Measurements from ENCODE around the gene ZNF496.
"Not testable (repeated sequence)": the region's sequence is repeated elsewhere in the genome, so short reads cannot be mapped to it uniquely, and the experiment has no call there.

Gene ZNF496

DNA sequence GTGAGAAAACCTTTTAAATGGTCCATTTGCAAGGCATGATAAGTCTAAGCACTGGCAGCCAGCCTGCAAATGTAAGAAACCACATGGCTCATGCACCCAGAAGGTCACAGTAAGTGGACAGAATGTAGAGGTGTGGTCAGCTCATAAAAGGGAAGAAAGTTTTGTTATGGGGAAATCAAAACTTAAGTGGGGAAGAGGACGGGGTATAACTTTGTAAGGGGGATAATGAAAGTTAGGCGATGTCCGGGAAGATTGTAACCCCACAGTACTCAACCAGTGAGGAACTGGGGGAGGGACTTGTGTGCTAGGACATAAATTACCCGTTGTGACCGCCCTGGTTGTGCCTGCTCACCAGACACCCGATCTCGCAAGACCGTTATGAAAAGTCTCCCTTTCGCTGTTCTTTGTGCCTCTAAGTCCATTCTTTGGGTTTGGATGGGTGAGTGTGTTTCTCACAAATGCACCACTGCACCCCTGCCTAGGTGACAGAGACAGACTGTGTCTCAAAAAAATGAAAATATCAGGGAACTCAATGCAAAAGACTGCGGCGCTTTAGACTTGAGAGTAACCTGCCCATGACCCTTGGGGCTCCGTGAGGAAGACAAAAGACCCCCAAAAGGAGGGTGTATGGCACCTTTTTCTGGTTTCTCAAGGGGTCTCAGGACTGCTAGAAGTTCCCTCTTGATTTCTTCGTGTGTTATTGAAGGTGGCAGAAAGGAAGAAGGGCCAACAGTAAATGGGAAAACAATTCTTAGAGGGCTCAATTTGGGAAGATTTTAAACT lies 28.6 kb upstream of the ZNF496 start:
- TF ChIP-seq, protein P1, sequence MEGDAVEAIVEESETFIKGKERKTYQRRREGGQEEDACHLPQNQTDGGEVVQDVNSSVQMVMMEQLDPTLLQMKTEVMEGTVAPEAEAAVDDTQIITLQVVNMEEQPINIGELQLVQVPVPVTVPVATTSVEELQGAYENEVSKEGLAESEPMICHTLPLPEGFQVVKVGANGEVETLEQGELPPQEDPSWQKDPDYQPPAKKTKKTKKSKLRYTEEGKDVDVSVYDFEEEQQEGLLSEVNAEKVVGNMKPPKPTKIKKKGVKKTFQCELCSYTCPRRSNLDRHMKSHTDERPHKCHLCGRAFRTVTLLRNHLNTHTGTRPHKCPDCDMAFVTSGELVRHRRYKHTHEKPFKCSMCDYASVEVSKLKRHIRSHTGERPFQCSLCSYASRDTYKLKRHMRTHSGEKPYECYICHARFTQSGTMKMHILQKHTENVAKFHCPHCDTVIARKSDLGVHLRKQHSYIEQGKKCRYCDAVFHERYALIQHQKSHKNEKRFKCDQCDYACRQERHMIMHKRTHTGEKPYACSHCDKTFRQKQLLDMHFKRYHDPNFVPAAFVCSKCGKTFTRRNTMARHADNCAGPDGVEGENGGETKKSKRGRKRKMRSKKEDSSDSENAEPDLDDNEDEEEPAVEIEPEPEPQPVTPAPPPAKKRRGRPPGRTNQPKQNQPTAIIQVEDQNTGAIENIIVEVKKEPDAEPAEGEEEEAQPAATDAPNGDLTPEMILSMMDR (IDR thresholded peaks at IDR 0.05; ENCODE audit: low read depth, low read length, missing control alignments) = no peak

DNA sequence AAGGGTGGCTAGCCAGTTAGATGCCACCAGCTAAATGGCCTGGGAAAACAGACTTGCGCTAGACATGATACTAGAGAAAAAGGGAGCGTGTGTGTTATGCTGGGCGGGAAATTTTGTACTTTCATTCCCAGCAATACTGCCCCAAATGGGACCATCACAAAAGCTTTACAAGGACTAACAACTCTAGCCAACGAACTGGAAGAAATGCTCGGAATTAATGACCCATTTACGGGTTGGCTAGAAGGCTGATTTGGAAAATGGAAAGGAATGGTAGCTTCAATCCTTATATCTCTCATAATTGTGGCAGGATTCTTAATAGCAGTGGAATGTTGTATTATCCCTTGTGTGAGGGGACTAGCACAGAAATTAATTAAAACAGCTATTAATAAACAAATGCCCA lies 27.9 kb upstream of the ZNF496 start:
- Histone ChIP-seq H3K27ac (no peak overlapping the region), H3K36me3 (replicated peaks) (no peaks in the 10 kb centered on the region), H3K27me3 (replicated peaks) (no peaks in the 10 kb centered on the region), H3K4me3 (ENCODE audit: low read depth, low read length) (no peak overlapping the region)
- DNase-seq = no peak
- in situ Hi-C loops (cut with HindIII; ENCODE audit: low pct_ligation_motif_present, low sequenced_read_pairs) = no loop called here
- TF ChIP-seq, protein P1 (IDR thresholded peaks at IDR 0.05; ENCODE audit: low read depth, low read length, missing control alignments) = no peak

More for the DNA sequence above, 28.6 kb upstream of the ZNF496 start:
- Histone ChIP-seq H3K36me3 (replicated peaks) (no peaks in the 10 kb centered on the region), H3K27ac (no peak overlapping the region), H3K4me3 (ENCODE audit: low read depth, low read length) (no peak overlapping the region), H3K27me3 (replicated peaks) (no peaks in the 10 kb centered on the region)
- in situ Hi-C loops (cut with HindIII; ENCODE audit: low pct_ligation_motif_present, low sequenced_read_pairs) = no loop called here
- DNase-seq = no peak

- in situ Hi-C loops (cut with HindIII; ENCODE audit: low pct_ligation_motif_present, low sequenced_read_pairs) = no loop called here
- TF ChIP-seq, protein P1 (IDR thresholded peaks at IDR 0.05; ENCODE audit: low read depth, low read length, missing control alignments) = no peak
- H3K27ac ChIP-seq = no peak overlapping the region
- H3K36me3 ChIP-seq (replicated peaks) = no peaks in the 10 kb centered on the region
- H3K27me3 ChIP-seq (replicated peaks) = no peaks in the 10 kb centered on the region
- H3K4me3 ChIP-seq (ENCODE audit: low read depth, low read length) = no peak overlapping the region
- peak; percentile 62 for DNase-seq
Observed at GRCh38 chr1:247358920-247359319, 27.3 kb upstream of the ZNF496 start.

- TF ChIP-seq, protein P1 (IDR thresholded peaks at IDR 0.05; ENCODE audit: low read depth, low read length, missing control alignments) = no peak
- H3K27ac ChIP-seq = peak overlapping the region; percentile 0
- in situ Hi-C loops (cut with HindIII; ENCODE audit: low pct_ligation_motif_present, low sequenced_read_pairs) = no loop called here
- peak; percentile 80 for DNase-seq
- H3K4me3 ChIP-seq (ENCODE audit: low read depth, low read length) = no peak overlapping the region
- no peaks in the 10 kb centered on the region for H3K27me3 ChIP-seq (replicated peaks)
- no peaks in the 10 kb centered on the region for H3K36me3 ChIP-seq (replicated peaks)
Observed at GRCh38 chr1:247357781-247358211, 26.1 kb upstream of the ZNF496 start.

DNA sequence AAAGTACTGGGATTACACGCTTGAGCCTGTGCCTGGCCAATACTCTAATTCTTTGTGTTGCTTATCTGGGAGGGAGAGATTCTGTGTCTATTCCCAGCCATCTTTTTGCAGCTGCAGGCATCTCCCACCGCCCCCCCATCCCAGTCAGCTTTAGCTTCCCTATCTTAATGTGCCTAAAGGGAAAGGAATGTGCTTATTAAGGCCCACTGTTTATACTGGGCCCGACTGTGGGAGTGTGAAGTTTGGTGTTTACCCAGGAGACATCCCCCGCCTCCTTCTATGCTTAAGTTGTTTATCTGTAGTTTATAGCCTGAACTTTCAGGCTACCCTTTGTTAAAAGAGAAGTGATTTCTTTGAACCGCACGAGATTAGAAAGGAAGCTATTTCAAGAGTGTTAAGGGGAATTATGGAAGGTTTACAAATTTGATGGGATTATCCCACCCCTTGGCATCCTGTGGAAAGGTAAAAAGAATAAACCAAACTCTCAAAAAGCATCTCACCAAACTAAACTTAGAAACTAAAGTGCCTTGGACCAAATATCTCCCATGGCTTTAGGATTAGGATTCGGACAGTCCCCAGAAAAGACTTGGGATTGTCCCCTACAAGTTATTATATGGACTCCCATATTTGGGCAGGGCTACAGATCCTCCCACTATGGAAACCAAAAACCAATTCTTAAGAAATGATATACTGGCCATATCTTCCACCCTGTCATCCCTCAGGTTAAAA lies 25.5 kb upstream of the ZNF496 start:
- TF ChIP-seq, protein P1 (IDR thresholded peaks at IDR 0.05; ENCODE audit: low read depth, low read length, missing control alignments) = no peak
- peak overlapping the region; percentile 62 for H3K27ac ChIP-seq
- H3K27me3 ChIP-seq (replicated peaks) = no peaks in the 10 kb centered on the region
- H3K36me3 ChIP-seq (replicated peaks) = no peaks in the 10 kb centered on the region
- peak; percentile 81 for DNase-seq
- in situ Hi-C loops (cut with HindIII; ENCODE audit: low pct_ligation_motif_present, low sequenced_read_pairs) = no loop called here
- H3K4me3 ChIP-seq (ENCODE audit: low read depth, low read length) = no peak overlapping the region

- H3K27ac ChIP-seq; H3K36me3 ChIP-seq (replicated peaks); H3K27me3 ChIP-seq (replicated peaks); H3K4me3 ChIP-seq (ENCODE audit: low read depth, low read length); DNase-seq; in situ Hi-C loops (cut with HindIII; ENCODE audit: low pct_ligation_motif_present, low sequenced_read_pairs): not testable (repeated sequence)
Observed at GRCh38 chr1:247355160-247355559, 23.5 kb upstream of the ZNF496 start.

All from brain microvascular endothelial cell (primary cell).